Measurements from ENCODE around the gene DUS1L. TPM values are rescaled to one million over a fixed set of nuclear protein-coding genes. Genes with fewer than 3 reads are reported as not detected.

Gene DUS1L
- polyA plus RNA-seq, 1 donor (not counting 4 experiments of a cell fraction or from before 2014, with no cell fraction given) = 49.1 TPM

GRCh38 chr17:82108961-82109475 lies 43.4 kb upstream of the DUS1L start:
- H3K9me3 ChIP-seq (ENCODE audit: control insufficient read depth, low read depth, low read length) = no peaks in the 10 kb centered on the region
- H2AFZ ChIP-seq (ENCODE audit: control insufficient read depth, low read length) = no peak overlapping the region
- DNase-seq (ENCODE audit: low read depth, low spot score) (no peak), FAIRE-seq (no peak)
- no peak overlapping the region for H3K27ac ChIP-seq (ENCODE audit: control insufficient read depth, insufficient read depth, low read length)
- peaks cover 6 to 8% of the 10 kb centered on the region in 2 experiments for H3K36me3 ChIP-seq (ENCODE audit: control insufficient read depth in 2 of 2, extremely low read depth in 1 of 2, insufficient read depth in 2 of 2, low read length in 2 of 2)
- no peaks in the 10 kb centered on the region for H4K20me1 ChIP-seq (ENCODE audit: control insufficient read depth, extremely low read depth, insufficient read depth, low read length)
- no peak overlapping the region for H3K4me3 ChIP-seq (ENCODE audit: control insufficient read depth in 2 of 3, extremely low read depth in 1 of 3, insufficient read depth in 2 of 3, low read depth in 1 of 3, low read length in 3 of 3)
- H3K27me3 ChIP-seq (ENCODE audit: control insufficient read depth, extremely low read depth, insufficient read depth, low read length) = no peaks in the 10 kb centered on the region
- TF ChIP-seq CTCF (optimal IDR thresholded peaks at IDR 0.05 in 1 of 3, IDR thresholded peaks at IDR 0.05 in 1 of 3, conservative IDR thresholded peaks at IDR 0.05 in 1 of 3; ENCODE audit: extremely low read depth in 1 of 3, insufficient read depth in 2 of 3, low read length in 3 of 3) = no peak
- TF ChIP-seq EZH2 (IDR thresholded peaks at IDR 0.05; ENCODE audit: low read length) = no peak
- H3K4me1 ChIP-seq (ENCODE audit: control insufficient read depth, extremely low read depth, insufficient read depth, low read length) = peaks cover 26% of the 10 kb centered on the region
- no peak overlapping the region for H3K9ac ChIP-seq (ENCODE audit: control insufficient read depth, extremely low read depth, insufficient read depth, low read length)
- dilution Hi-C loops (cut with MboI; ENCODE audit: extremely low pct_ligation_motif_present, low sequenced_read_pairs) = no loop called here
- peaks cover 2% of the 10 kb centered on the region for H3K9me1 ChIP-seq (ENCODE audit: control insufficient read depth, extremely low read depth, insufficient read depth, low read length)
- H3K79me2 ChIP-seq (ENCODE audit: control insufficient read depth, insufficient read depth, low read length) = no peaks in the 10 kb centered on the region
- H3K4me2 ChIP-seq (ENCODE audit: control insufficient read depth, extremely low read depth, insufficient read depth, low read depth, low read length) = no peak overlapping the region

GRCh38 chr17:82108496-82108945 lies 42.9 kb upstream of the DUS1L start:
- H3K9me1 ChIP-seq (ENCODE audit: control insufficient read depth, extremely low read depth, insufficient read depth, low read length) = peaks cover 2% of the 10 kb centered on the region
- TF ChIP-seq EZH2 (IDR thresholded peaks at IDR 0.05; ENCODE audit: low read length) = no peak
- TF ChIP-seq CTCF (optimal IDR thresholded peaks at IDR 0.05 in 1 of 3, IDR thresholded peaks at IDR 0.05 in 1 of 3, conservative IDR thresholded peaks at IDR 0.05 in 1 of 3; ENCODE audit: extremely low read depth in 1 of 3, insufficient read depth in 2 of 3, low read length in 3 of 3) = no peak
- no peak overlapping the region for H3K9ac ChIP-seq (ENCODE audit: control insufficient read depth, extremely low read depth, insufficient read depth, low read length)
- no peak for DNase-seq (ENCODE audit: low read depth, low spot score)
- H3K4me3 ChIP-seq (ENCODE audit: control insufficient read depth in 2 of 3, extremely low read depth in 1 of 3, insufficient read depth in 2 of 3, low read depth in 1 of 3, low read length in 3 of 3) = no peak overlapping the region
- no peaks in the 10 kb centered on the region for H3K9me3 ChIP-seq (ENCODE audit: control insufficient read depth, low read depth, low read length)
- H3K4me2 ChIP-seq (ENCODE audit: control insufficient read depth, extremely low read depth, insufficient read depth, low read depth, low read length) = no peak overlapping the region
- dilution Hi-C loops (cut with MboI; ENCODE audit: extremely low pct_ligation_motif_present, low sequenced_read_pairs) = no loop called here
- peaks cover 29% of the 10 kb centered on the region for H3K4me1 ChIP-seq (ENCODE audit: control insufficient read depth, extremely low read depth, insufficient read depth, low read length)
- H2AFZ ChIP-seq (ENCODE audit: control insufficient read depth, low read length) = no peak overlapping the region
- no peaks in the 10 kb centered on the region for H3K27me3 ChIP-seq (ENCODE audit: control insufficient read depth, extremely low read depth, insufficient read depth, low read length)
- FAIRE-seq = no peak
- H3K27ac ChIP-seq (ENCODE audit: control insufficient read depth, insufficient read depth, low read length) = no peak overlapping the region
- H3K36me3 ChIP-seq (ENCODE audit: control insufficient read depth in 2 of 2, extremely low read depth in 1 of 2, insufficient read depth in 2 of 2, low read length in 2 of 2) = peaks cover 6 to 7% of the 10 kb centered on the region in 2 experiments
- no peaks in the 10 kb centered on the region for H4K20me1 ChIP-seq (ENCODE audit: control insufficient read depth, extremely low read depth, insufficient read depth, low read length)
- H3K79me2 ChIP-seq (ENCODE audit: control insufficient read depth, insufficient read depth, low read length) = no peaks in the 10 kb centered on the region

Data from keratinocyte (primary cell).